Activated CD8-positive, alpha-beta memory T cell treated with anti-CD3 and anti-CD28 coated beads for 4 hours (primary cell): ENCODE results near the gene CLASP1.
"Not testable (repeated sequence)": the region's sequence is repeated elsewhere in the genome, so short reads cannot be mapped to it uniquely, and the experiment has no call there.

Experiments used
- DNase-seq, 2 donors: peaks; one replicate each; pipeline ENCODE4 v3.0.0-alpha.2; 2020; ENCODE audit warnings: low read depth in 2 of 2

CLASP1 gene

DNA sequence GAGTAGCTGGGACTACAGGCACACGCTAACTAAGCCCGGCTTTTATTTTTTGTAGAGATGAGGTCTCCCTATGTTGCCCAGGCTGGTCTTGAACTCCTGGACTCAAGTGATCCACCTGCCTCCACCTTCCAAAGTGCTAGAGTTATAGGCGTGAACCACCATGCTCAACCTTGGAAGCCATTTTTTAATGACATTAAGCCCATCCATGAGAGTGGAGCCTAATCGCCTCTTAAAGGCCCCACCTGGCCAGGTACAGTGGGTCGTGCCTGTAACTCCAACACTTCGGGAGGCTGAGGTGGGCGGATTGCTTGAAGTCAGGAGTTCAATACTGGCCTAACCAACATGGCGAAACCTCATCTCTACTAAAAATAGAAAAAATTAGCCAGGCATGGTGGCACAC, 322.6 kb downstream of the CLASP1 start:
- DNase-seq = no peak

DNA sequence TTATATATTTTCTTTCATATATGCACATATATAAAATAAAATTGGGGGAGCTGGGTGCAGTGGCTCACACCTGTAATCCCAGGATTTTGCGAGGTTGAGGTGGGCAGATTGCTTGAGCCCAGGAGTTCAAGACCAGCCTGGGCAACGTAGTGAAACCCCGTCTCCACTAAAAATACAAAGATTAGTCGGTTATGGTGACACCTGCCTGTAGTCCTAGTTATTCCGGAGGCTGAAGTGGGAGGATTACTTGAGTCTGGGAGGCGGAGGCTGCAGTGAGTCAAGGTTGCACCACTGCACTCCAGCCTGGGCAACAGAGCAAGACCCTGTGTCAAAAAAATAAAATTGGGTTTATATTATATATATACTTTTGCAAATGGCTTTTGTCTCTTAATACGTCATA, 324.7 kb downstream of the CLASP1 start:
- no peak for DNase-seq

- no peak for DNase-seq
Measured at GRCh38 chr2:121321476-121321875, 327.8 kb downstream of the CLASP1 start.

- no peak for DNase-seq
Measured at GRCh38 chr2:121319941-121320340, 329.3 kb downstream of the CLASP1 start.

- DNase-seq = no peak
Measured at GRCh38 chr2:121316986-121317385, 332.3 kb downstream of the CLASP1 start.

GRCh38 chr2:121313701-121314100, 335.6 kb downstream of the CLASP1 start:
- not testable (repeated sequence) for DNase-seq

GRCh38 chr2:121309801-121310200, 339.5 kb downstream of the CLASP1 start:
- peak in 1 of 2 donors; percentile 7 for DNase-seq

GRCh38 chr2:121309323-121309722, 339.9 kb downstream of the CLASP1 start:
- DNase-seq = no peak

DNA sequence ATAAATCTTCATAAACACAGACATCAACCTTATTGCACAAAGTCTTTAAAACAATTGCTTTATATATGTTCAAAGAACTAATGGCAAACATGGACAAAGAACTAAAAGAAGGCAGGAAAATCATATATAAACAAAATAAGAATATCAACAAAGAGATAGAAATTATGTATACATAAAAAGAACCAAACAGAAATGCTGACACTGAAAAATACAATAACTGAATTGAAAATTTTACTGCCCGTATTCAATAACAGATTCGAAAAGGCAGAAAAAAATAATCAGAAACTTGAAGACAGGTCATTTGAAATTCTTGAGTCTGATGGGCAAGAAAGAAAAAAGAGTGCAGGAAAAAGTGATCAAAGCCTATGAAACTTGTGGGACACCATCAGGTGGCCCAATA, 342.2 kb downstream of the CLASP1 start:
- no peak for DNase-seq

GRCh38 chr2:121304941-121305340, 344.3 kb downstream of the CLASP1 start:
- DNase-seq = no peak

DNA sequence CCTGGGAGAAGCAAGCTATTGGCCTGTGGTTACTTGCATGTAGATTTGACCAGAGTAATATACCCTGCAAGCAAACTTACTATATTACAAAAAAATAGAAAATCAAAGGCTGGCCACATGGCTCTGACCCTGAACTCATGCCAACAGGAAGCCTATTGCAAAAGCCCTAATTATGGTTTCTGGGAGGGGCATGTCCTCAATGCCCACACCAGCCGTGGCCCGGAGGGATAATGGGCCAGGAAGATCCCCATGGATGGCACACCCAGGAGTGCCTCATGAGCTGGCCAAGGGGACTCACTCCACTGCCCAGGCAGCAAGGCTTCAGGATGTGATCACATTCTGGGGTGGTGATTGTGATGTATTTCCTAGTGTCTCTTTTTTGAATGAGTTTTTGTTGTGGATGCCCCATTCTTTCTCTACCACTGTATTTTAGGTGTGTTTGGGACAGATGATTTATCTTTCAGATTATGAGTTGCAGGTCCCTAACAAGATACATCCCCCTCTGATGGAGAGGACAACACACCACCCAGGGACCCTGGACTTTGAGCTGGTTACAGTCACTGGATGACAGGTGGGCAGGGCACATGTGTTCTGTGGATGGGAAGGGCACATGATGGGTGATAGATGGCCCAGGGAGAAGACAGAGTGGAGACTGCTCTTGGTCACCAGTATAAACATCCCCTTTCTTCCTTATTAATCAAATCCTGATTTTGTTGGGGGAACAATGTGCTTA, 345.6 kb downstream of the CLASP1 start:
- no peak for DNase-seq

DNA sequence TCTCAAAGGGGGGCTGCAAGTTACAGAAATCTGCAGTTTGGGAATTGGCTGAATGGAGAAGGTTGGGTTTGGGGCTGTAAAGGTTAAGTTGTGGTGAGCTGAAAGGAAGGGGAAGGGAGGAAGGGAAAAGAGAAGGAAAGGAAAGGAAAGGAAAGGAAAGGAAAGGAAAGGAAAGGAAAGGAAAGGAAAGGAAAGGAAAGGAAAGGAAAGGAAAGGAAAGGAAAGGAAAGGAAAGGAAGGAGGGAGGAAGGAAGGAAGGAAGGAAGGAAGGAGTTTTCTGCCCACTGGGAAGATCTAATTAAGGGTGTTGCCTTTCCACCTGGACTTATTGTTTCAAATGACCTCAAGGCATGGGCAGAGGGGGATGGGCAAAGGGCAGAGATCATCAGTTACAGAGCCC, 348.1 kb downstream of the CLASP1 start:
- not testable (repeated sequence) for DNase-seq

- DNase-seq = no peak
Measured at GRCh38 chr2:121298476-121298875, 350.8 kb downstream of the CLASP1 start.

GRCh38 chr2:121297866-121298265, 351.4 kb downstream of the CLASP1 start:
- not testable (repeated sequence) for DNase-seq

- DNase-seq = no peak
Measured at GRCh38 chr2:121297217-121297830, 351.9 kb downstream of the CLASP1 start.

GRCh38 chr2:121295911-121296650, 353.2 kb downstream of the CLASP1 start:
- DNase-seq = no peak

GRCh38 chr2:121294881-121295840, 354.1 kb downstream of the CLASP1 start:
- no peak for DNase-seq

DNA sequence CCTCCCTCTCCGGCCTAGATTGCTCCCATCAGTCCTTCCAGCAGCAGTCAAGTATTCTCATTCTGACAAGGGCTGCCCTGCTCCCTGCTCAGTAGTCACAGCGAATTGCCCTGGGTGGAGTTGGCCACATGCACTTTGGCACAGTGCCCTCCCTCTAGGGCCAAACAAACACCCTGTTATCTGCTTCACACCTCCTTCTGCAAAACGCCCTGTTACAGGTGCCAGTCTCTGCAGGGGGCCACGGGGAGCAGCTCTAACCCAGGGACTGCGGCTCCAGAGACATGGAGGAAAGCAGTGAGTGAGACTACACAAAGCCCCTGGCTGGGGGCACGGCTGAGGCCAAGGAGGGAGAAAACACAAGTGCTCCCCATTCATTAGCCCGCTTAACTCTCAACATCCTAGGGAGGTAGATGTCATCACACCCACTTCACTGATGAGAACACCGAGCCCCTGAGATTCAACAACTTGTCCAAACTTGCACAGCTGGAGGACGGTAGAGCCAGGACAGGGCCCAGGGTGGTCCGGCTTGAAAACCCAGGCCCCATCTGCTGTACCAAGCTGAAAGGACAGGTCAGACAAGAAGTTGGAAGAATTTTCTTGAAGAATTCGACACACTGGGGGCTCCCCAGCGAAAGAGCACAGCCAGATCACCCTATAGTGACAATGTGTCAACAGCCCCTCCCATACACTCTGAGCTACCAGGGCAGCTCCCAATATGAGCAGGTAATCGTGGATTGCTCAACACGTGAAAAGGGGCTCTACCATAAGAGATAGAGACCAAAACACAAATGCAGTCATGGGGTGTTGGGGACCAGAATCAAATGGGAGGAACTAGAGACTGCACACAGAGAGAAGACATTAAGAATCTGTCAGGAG, 355.6 kb downstream of the CLASP1 start:
- no peak for DNase-seq

DNA sequence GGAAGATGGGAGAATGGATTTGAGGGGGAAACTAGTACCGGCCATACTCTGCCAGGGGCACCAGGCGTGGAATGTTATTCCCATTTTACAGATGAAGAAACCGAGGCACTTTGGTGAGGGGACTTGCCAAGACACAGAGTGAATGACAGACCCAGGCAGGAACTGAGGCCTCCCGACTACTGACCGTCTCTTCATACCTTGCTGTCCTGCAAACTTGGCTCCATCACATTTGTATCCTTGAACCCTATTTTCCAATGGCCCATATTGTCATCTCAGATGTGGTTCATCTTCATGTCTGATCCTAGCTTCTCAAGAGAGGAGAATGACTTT, 358.0 kb downstream of the CLASP1 start:
- no peak for DNase-seq

- DNase-seq = no peak
Measured at GRCh38 chr2:121289271-121289670, 360.0 kb downstream of the CLASP1 start.
